Naive thymus-derived CD4-positive, alpha-beta T cell (primary cell): Measurements from ENCODE around the gene LECT2. TPM values are rescaled to one million over a fixed set of nuclear protein-coding genes. Genes with fewer than 3 reads are reported as not detected.

Source experiments
- ATAC-seq: fragments of 150-1000 bp; cut with Tn5 transposase; 2 replicates; pipeline ENCODE4 v1.10.0; 2021; ENCODE audit warnings: mild to moderate bottlenecking, moderate library complexity
- CTCF ChIA-PET: fragments of 350-600 bp; sonication (Branson Sonifier 250); formaldehyde crosslinking; loops from one replicate; lab custom pipeline; 2021; ENCODE audit warnings: antibody characterized with exemption; lab: Charles Lee
- POLR2A ChIA-PET: fragments of 350-600 bp; sonication (Branson Sonifier 250); formaldehyde crosslinking; loops from one replicate; lab custom pipeline; 2021; ENCODE audit warnings: antibody characterized with exemption, inconsistent platforms; lab: Charles Lee
- DNase-seq, 9 donors: peaks; one replicate each; pipeline versions ENCODE4 v3.0.0 to v3.0.0-alpha.2; 2020 to 2022; ENCODE audit warnings: mixed read lengths in 1 of 9
- H3K27ac ChIP-seq: one replicate; pipeline ENCODE4 v1.7.0; 2013; ENCODE audit warnings: mild to moderate bottlenecking, low read depth, low read length, moderate library complexity
- H3K27me3 ChIP-seq, 2 donors: one replicate each; pipeline ENCODE4 v1.7.0; 2013; ENCODE audit warnings: low read length in 2 of 2, mild to moderate bottlenecking in 2 of 2, moderate library complexity in 2 of 2; ENCODE audit not compliant: control insufficient read depth in 2 of 2, insufficient read depth in 2 of 2
- H3K36me3 ChIP-seq, 3 experiments: 1 replicate in 2 of 3; 2 replicates in 1 of 3; pipeline ENCODE4 v1.7.0; 2013; ENCODE audit warnings: low read length in 3 of 3, mild to moderate bottlenecking in 3 of 3, moderate library complexity in 1 of 3; ENCODE audit not compliant: insufficient read depth in 3 of 3, control insufficient read depth in 2 of 3
- H3K4me1 ChIP-seq, 2 donors: one replicate each; pipeline ENCODE4 v1.7.0; 2013; ENCODE audit warnings: low read length in 2 of 2, mild to moderate bottlenecking in 2 of 2, moderate library complexity in 1 of 2; ENCODE audit not compliant: control insufficient read depth in 2 of 2, insufficient read depth in 2 of 2
- H3K4me3 ChIP-seq: 2 replicates; pipeline ENCODE4 v1.7.0; 2013; ENCODE audit warnings: mild to moderate bottlenecking, low read length
- H3K9me3 ChIP-seq, 3 experiments: 1 replicate in 2 of 3; 2 replicates in 1 of 3; pipeline ENCODE4 v1.7.0; 2013; ENCODE audit warnings: low read length in 3 of 3; ENCODE audit not compliant: control insufficient read depth in 2 of 3
- H3K27ac Mint-ChIP-seq, 9 donors: one replicate each; pipeline ENCODE4 v1.8.0; 2020 to 2022; ENCODE audit warnings: mixed read lengths in 9 of 9, mild to moderate bottlenecking in 8 of 9, moderate library complexity in 5 of 9, inconsistent platforms in 2 of 9
- H3K27me3 Mint-ChIP-seq, 5 donors: one replicate each; pipeline ENCODE4 v1.8.0; 2021 to 2022; ENCODE audit warnings: mixed read lengths in 5 of 5, mild to moderate bottlenecking in 1 of 5
- H3K36me3 Mint-ChIP-seq, 5 donors: one replicate each; pipeline ENCODE4 v1.8.0; 2020 to 2022; ENCODE audit warnings: mixed read lengths in 5 of 5, mild to moderate bottlenecking in 3 of 5, inconsistent platforms in 1 of 5
- H3K4me1 Mint-ChIP-seq, 7 donors: one replicate each; pipeline ENCODE4 v1.8.0; 2020 to 2022; ENCODE audit warnings: mixed read lengths in 7 of 7, mild to moderate bottlenecking in 3 of 7, inconsistent platforms in 1 of 7
- H3K4me3 Mint-ChIP-seq, 10 donors: one replicate each; pipeline ENCODE4 v1.8.0; 2020 to 2022; ENCODE audit warnings: mild to moderate bottlenecking in 10 of 10, mixed read lengths in 10 of 10, moderate library complexity in 6 of 10, inconsistent platforms in 2 of 10
- H3K9me3 Mint-ChIP-seq, 11 donors: one replicate each; pipeline ENCODE4 v1.8.0; 2020 to 2022; ENCODE audit warnings: mixed read lengths in 11 of 11, mild to moderate bottlenecking in 4 of 11, inconsistent platforms in 1 of 11, moderate library complexity in 1 of 11
- intact Hi-C, 2 donors: fragments of 100-400 bp; cut with micrococcal nuclease; formaldehyde crosslinking; loops; one replicate each; pipeline ENCODE4 v1.15.1; 2023
- polyA plus RNA-seq, 2 donors: library from polyadenylated mRNA; unstranded; fragments of 300-500 nt; fragmentation: Illumina TruSeq; gene quantifications; one replicate each; pipeline ENCODE4 v1.2.3, GENCODE V29; 2021
- total RNA-seq, 6 experiments: library from RNA in 5 of 6; stranded (reverse) in 5 of 6; gene quantifications; 1 replicate in 5 of 6; 2 replicates in 1 of 6; pipeline ENCODE4 v1.2.3 and lab custom pipeline; 2021 to 2026

The LECT2 gene
- total and polyA plus RNA-seq, 7 experiments from 2014 or later, result not detected

- ChIA-PET POLR2A (no interaction called here), CTCF (no interaction called here)
- Histone ChIP-seq H3K36me3 (no peaks in the 10 kb centered on the region), H3K27ac (no peak overlapping the region), H3K4me1 (no peaks in the 10 kb centered on the region), H3K27me3 (no peaks in the 10 kb centered on the region), H3K9me3 (no peaks in the 10 kb centered on the region), H3K4me3 (no peak overlapping the region)
- Mint-ChIP-seq H3K36me3 (no peaks in the 10 kb centered on the region), H3K9me3 (peaks cover 0 to 8% (median 0%) of the 10 kb centered on the region in 11 donors), H3K27me3 (peaks cover 17 to 35% (median 25%) of the 10 kb centered on the region in 5 donors), H3K4me1 (no peaks in the 10 kb centered on the region), H3K4me3 (no peak overlapping the region), H3K27ac (no peak overlapping the region)
- intact Hi-C loops, result no loop called here
- DNase-seq, result no peak
- ATAC-seq, result no peak
Observed at GRCh38 chr5:135980620-135981019, 25.8 kb upstream of the LECT2 start.

- no peak overlapping the region for H3K27ac ChIP-seq
- H3K4me1 Mint-ChIP-seq, result no peaks in the 10 kb centered on the region
- H3K4me1 ChIP-seq, result no peaks in the 10 kb centered on the region
- H3K36me3 ChIP-seq, result no peaks in the 10 kb centered on the region
- DNase-seq (no peak), ATAC-seq (no peak)
- intact Hi-C loops, result no loop called here
- ChIA-PET POLR2A (no interaction called here), CTCF (no interaction called here)
- H3K27me3 ChIP-seq, result no peaks in the 10 kb centered on the region
- H3K27ac Mint-ChIP-seq, result no peak overlapping the region
- no peak overlapping the region for H3K4me3 Mint-ChIP-seq
- no peak overlapping the region for H3K4me3 ChIP-seq
- no peaks in the 10 kb centered on the region for H3K36me3 Mint-ChIP-seq
- peaks cover 20 to 46% (median 30%) of the 10 kb centered on the region in 5 donors for H3K27me3 Mint-ChIP-seq
- peaks cover 0 to 8% (median 0%) of the 10 kb centered on the region in 11 donors for H3K9me3 Mint-ChIP-seq
- no peaks in the 10 kb centered on the region for H3K9me3 ChIP-seq
Observed at GRCh38 chr5:135979510-135979909, 24.7 kb upstream of the LECT2 start.

DNA sequence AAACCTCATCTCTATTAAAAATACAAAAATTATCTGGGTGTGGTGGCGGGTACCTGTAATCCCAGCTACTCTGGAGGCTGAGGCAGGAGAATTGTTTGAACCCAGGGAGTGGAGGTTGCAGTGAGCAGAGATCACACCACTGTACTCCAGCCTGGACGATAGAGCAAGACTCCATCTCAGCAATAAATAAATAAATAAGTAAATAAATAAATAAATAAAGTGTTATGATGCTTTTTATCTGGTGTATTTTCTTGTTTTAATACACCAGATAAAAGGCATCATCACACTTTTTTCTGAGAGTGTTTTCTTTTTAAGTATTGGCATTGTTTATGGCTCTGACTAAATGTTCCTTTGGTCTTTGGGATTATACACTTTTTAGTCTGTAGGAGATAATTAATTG, 24.2 kb upstream of the LECT2 start:
- H3K4me1 ChIP-seq, result no peaks in the 10 kb centered on the region
- ATAC-seq (no peak), DNase-seq (no peak)
- Mint-ChIP-seq H3K4me1 (no peaks in the 10 kb centered on the region), H3K9me3 (peaks cover 0 to 8% (median 0%) of the 10 kb centered on the region in 11 donors), H3K27me3 (peaks cover 24 to 49% (median 35%) of the 10 kb centered on the region in 5 donors), H3K36me3 (no peaks in the 10 kb centered on the region), H3K27ac (no peak overlapping the region), H3K4me3 (no peak overlapping the region)
- intact Hi-C loops, result no loop called here
- H3K36me3 ChIP-seq, result no peaks in the 10 kb centered on the region
- H3K4me3 ChIP-seq, result no peak overlapping the region
- H3K27me3 ChIP-seq, result peaks cover 0 to 1% of the 10 kb centered on the region in 2 donors
- CTCF ChIA-PET, result no interaction called here
- no peak overlapping the region for H3K27ac ChIP-seq
- H3K9me3 ChIP-seq, result no peaks in the 10 kb centered on the region
- POLR2A ChIA-PET, result no interaction called here

GRCh38 chr5:135978212-135978631, 23.4 kb upstream of the LECT2 start:
- no peaks in the 10 kb centered on the region for H3K4me1 ChIP-seq
- peaks cover 0 to 3% of the 10 kb centered on the region in 2 donors for H3K27me3 ChIP-seq
- peaks cover 0 to 8% (median 0%) of the 10 kb centered on the region in 11 donors for H3K9me3 Mint-ChIP-seq
- H3K9me3 ChIP-seq, result no peaks in the 10 kb centered on the region
- peaks cover 26 to 57% (median 43%) of the 10 kb centered on the region in 5 donors for H3K27me3 Mint-ChIP-seq
- H3K36me3 Mint-ChIP-seq, result no peaks in the 10 kb centered on the region
- POLR2A ChIA-PET, result no interaction called here
- H3K4me3 Mint-ChIP-seq, result no peak overlapping the region
- CTCF ChIA-PET, result no interaction called here
- H3K4me1 Mint-ChIP-seq, result no peaks in the 10 kb centered on the region
- H3K36me3 ChIP-seq, result no peaks in the 10 kb centered on the region
- ATAC-seq, result no peak
- no peak overlapping the region for H3K27ac ChIP-seq
- H3K27ac Mint-ChIP-seq, result no peak overlapping the region
- H3K4me3 ChIP-seq, result no peak overlapping the region
- DNase-seq, result no peak
- intact Hi-C loops, result no loop called here

GRCh38 chr5:135977375-135977928, 22.7 kb upstream of the LECT2 start:
- Histone ChIP-seq H3K4me3 (no peak overlapping the region), H3K27ac (no peak overlapping the region), H3K36me3 (no peaks in the 10 kb centered on the region), H3K4me1 (no peaks in the 10 kb centered on the region), H3K9me3 (no peaks in the 10 kb centered on the region), H3K27me3 (peaks cover 0 to 3% of the 10 kb centered on the region in 2 donors)
- intact Hi-C loops, result loop anchor here in 1 of 2 donors (1.0 kb wide), 2 partner anchors 85 to 105 kb away; no protein-coding TSS in a partner anchor
- Mint-ChIP-seq H3K9me3 (peaks cover 0 to 8% (median 0%) of the 10 kb centered on the region in 11 donors), H3K4me3 (no peak overlapping the region), H3K27me3 (peaks cover 32 to 62% (median 43%) of the 10 kb centered on the region in 5 donors), H3K4me1 (no peaks in the 10 kb centered on the region), H3K36me3 (no peaks in the 10 kb centered on the region), H3K27ac (no peak overlapping the region)
- peak in 2 of 9 donors; percentile 52 to 58 for DNase-seq
- ChIA-PET POLR2A (no interaction called here), CTCF (no interaction called here)
- ATAC-seq, result peak; percentile 93

GRCh38 chr5:135976216-135976615, 21.4 kb upstream of the LECT2 start:
- no peak overlapping the region for H3K4me3 ChIP-seq
- intact Hi-C loops, result no loop called here
- peaks cover 0 to 13% (median 2%) of the 10 kb centered on the region in 11 donors for H3K9me3 Mint-ChIP-seq
- peaks cover 0 to 1% (median 0%) of the 10 kb centered on the region in 5 donors for H3K36me3 Mint-ChIP-seq
- peaks cover 33 to 69% (median 48%) of the 10 kb centered on the region in 5 donors for H3K27me3 Mint-ChIP-seq
- H3K27me3 ChIP-seq, result peaks cover 0 to 3% of the 10 kb centered on the region in 2 donors
- DNase-seq, result no peak
- H3K36me3 ChIP-seq, result no peaks in the 10 kb centered on the region
- CTCF ChIA-PET, result no interaction called here
- H3K9me3 ChIP-seq, result no peaks in the 10 kb centered on the region
- H3K27ac ChIP-seq, result no peak overlapping the region
- no peak overlapping the region for H3K4me3 Mint-ChIP-seq
- POLR2A ChIA-PET, result no interaction called here
- no peak for ATAC-seq
- no peaks in the 10 kb centered on the region for H3K4me1 ChIP-seq
- H3K27ac Mint-ChIP-seq, result no peak overlapping the region
- no peaks in the 10 kb centered on the region for H3K4me1 Mint-ChIP-seq

DNA sequence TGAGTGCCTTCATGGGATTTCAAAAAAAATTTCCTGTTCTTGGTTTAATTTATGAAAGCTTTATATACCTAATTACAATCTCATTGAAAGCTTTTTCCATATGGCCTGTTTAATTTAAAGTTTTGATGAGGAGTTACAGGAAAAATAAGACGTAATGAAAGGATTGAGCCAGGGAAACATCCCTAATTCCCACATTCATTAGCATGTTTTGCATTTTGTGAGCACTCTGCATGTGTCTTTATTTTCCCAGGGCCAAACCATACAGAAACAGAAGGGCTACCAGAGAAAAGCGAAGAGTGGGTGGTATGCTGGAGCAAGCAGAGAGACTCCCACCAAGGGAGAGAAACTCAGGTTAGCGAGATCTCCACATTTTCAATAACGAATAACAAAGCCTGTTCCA, 20.3 kb upstream of the LECT2 start:
- peaks cover 0 to 20% (median 7%) of the 10 kb centered on the region in 11 donors for H3K9me3 Mint-ChIP-seq
- no peak for DNase-seq
- no peak overlapping the region for H3K4me3 Mint-ChIP-seq
- ChIA-PET POLR2A (no interaction called here), CTCF (no interaction called here)
- no peaks in the 10 kb centered on the region for H3K4me1 ChIP-seq
- H3K4me3 ChIP-seq, result no peak overlapping the region
- H3K36me3 ChIP-seq, result no peaks in the 10 kb centered on the region
- H3K36me3 Mint-ChIP-seq, result peaks cover 0 to 6% (median 0%) of the 10 kb centered on the region in 5 donors
- no peak overlapping the region for H3K27ac Mint-ChIP-seq
- intact Hi-C loops, result no loop called here
- no peak overlapping the region for H3K27ac ChIP-seq
- peaks cover 0 to 3% of the 10 kb centered on the region in 2 donors for H3K27me3 ChIP-seq
- H3K4me1 Mint-ChIP-seq, result no peaks in the 10 kb centered on the region
- H3K9me3 ChIP-seq, result no peaks in the 10 kb centered on the region
- peaks cover 37 to 80% (median 57%) of the 10 kb centered on the region in 5 donors for H3K27me3 Mint-ChIP-seq
- ATAC-seq, result no peak
